ENCODE results near the gene MRPL54.

The MRPL54 gene

GRCh38 chr19:3730457-3730958 is 32.0 kb upstream of the MRPL54 start:
- TF ChIP-seq, protein P1, sequence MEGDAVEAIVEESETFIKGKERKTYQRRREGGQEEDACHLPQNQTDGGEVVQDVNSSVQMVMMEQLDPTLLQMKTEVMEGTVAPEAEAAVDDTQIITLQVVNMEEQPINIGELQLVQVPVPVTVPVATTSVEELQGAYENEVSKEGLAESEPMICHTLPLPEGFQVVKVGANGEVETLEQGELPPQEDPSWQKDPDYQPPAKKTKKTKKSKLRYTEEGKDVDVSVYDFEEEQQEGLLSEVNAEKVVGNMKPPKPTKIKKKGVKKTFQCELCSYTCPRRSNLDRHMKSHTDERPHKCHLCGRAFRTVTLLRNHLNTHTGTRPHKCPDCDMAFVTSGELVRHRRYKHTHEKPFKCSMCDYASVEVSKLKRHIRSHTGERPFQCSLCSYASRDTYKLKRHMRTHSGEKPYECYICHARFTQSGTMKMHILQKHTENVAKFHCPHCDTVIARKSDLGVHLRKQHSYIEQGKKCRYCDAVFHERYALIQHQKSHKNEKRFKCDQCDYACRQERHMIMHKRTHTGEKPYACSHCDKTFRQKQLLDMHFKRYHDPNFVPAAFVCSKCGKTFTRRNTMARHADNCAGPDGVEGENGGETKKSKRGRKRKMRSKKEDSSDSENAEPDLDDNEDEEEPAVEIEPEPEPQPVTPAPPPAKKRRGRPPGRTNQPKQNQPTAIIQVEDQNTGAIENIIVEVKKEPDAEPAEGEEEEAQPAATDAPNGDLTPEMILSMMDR (conservative IDR thresholded peaks at IDR 0.05; ENCODE audit: low read depth), result no peak
- CTCF ChIA-PET, result interaction anchor here (0.6 kb wide), 1 partner anchor 13 kb away, joined by 3 read pairs; no protein-coding TSS in a partner anchor
- DNase-seq (ENCODE audit: low spot score), result no peak
- no peak overlapping the region for H3K27ac ChIP-seq
- POLR2A ChIA-PET (ENCODE audit: low non-redundant PET), result interaction anchor here (0.6 kb wide), 1 partner anchor 327 kb away, joined by 4 read pairs; no protein-coding TSS in a partner anchor

DNA sequence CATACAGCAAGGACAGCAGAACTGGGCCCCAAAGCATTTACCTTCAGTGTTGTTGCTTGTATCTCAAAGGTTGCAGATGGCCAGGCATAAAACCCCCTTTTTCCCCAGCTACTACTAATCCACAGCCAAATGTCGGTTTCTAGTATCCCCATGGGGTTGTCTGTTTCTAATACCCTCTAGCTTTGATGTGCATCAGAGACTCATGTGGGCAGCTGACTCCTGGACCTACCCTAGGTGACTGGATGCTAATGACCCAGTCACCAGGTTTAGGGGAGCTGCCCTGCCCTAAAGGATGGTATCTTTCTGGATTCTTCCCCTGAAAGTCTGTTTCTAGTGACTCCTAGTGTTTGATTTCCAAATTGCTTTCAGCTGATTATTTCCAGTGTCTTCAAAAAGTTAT is 30.4 kb upstream of the MRPL54 start:
- CTCF ChIA-PET, result interaction anchor here (0.6 kb wide), 1 partner anchor 872 kb away, joined by 4 read pairs; no protein-coding TSS in a partner anchor
- no peak for DNase-seq (ENCODE audit: low spot score)
- H3K27ac ChIP-seq, result no peak overlapping the region
- POLR2A ChIA-PET (ENCODE audit: low non-redundant PET), result no interaction called here
- TF ChIP-seq, protein P1 (conservative IDR thresholded peaks at IDR 0.05; ENCODE audit: low read depth), result no peak

DNA sequence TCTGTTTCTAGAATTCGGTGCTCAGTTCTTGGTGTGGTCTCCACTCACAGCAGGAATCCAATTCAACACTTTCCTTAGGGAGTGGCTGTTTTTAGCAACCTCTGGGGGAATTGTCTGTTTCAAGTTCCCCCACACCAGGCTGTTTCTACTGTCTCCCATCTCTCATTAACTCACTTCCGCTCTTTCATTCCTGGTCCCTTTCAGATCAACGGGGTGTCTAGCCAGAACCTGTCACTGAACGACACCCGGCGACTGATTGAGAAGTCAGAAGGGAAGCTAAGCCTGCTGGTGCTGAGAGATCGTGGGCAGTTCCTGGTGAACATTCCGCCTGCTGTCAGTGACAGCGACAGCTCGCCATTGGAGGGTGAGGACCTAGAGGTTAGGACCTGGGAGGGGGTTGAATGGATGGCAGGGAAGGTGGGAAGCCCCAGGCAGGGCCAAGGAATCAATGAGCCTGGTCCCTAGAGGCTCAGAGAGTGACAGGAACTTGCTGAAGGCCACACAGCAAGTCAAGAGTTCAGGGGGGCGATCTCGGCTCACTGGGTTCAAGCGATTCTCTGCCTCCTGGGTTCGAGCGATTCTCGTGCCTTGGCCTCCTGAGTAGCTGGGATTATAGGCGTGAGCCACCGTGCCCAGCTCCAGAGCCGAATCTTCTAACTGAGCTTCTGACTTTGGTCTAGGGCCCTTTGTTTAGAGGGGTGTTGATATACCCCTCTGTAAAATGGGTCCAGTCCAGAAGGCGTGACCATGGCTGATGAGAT is 28.8 kb upstream of the MRPL54 start:
- ChIA-PET CTCF (no interaction called here), POLR2A (ENCODE audit: low non-redundant PET) (no interaction called here)
- no peak for DNase-seq (ENCODE audit: low spot score)
- H3K27ac ChIP-seq, result no peak overlapping the region
- TF ChIP-seq, protein P1 (conservative IDR thresholded peaks at IDR 0.05; ENCODE audit: low read depth), result no peak

- ChIA-PET POLR2A (ENCODE audit: low non-redundant PET) (no interaction called here), CTCF (no interaction called here)
- TF ChIP-seq, protein P1 (conservative IDR thresholded peaks at IDR 0.05; ENCODE audit: low read depth), result no peak
- no peak for DNase-seq (ENCODE audit: low spot score)
- no peak overlapping the region for H3K27ac ChIP-seq
Observed at GRCh38 chr19:3734310-3734600, 28.2 kb upstream of the MRPL54 start.

DNA sequence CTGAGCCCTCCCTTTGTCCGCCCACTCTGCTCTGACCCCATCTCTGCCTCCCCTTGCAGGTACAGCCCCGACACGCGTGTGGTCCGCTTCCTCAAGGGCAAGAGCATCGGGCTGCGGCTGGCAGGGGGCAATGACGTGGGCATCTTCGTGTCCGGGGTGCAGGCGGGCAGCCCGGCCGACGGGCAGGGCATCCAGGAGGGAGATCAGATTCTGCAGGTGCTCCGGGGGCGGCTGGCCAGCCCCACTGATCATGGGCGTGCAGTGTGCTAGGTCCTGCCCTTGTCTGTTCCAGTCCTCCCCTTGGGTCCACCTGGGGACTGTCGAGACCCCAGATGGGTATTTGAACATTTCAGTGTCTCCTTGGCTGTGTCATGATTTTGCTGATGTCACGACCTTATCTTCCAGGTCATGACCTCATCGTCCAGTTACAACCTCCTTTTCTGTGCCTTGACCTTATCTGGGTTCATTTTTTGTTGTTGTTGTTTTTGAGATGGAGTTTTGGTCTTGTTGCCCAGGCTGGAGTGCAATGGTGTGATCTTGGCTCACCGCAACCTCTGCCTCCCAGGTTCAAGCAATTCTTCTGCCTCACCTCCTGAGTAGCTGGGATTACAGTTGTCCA is 26.3 kb upstream of the MRPL54 start:
- no peak for DNase-seq (ENCODE audit: low spot score)
- no peak overlapping the region for H3K27ac ChIP-seq
- TF ChIP-seq, protein P1 (conservative IDR thresholded peaks at IDR 0.05; ENCODE audit: low read depth), result no peak
- ChIA-PET POLR2A (ENCODE audit: low non-redundant PET) (no interaction called here), CTCF (interaction anchor here (0.6 kb wide), 1 partner anchor 43 kb away, joined by 6 read pairs; no protein-coding TSS in a partner anchor)

DNA sequence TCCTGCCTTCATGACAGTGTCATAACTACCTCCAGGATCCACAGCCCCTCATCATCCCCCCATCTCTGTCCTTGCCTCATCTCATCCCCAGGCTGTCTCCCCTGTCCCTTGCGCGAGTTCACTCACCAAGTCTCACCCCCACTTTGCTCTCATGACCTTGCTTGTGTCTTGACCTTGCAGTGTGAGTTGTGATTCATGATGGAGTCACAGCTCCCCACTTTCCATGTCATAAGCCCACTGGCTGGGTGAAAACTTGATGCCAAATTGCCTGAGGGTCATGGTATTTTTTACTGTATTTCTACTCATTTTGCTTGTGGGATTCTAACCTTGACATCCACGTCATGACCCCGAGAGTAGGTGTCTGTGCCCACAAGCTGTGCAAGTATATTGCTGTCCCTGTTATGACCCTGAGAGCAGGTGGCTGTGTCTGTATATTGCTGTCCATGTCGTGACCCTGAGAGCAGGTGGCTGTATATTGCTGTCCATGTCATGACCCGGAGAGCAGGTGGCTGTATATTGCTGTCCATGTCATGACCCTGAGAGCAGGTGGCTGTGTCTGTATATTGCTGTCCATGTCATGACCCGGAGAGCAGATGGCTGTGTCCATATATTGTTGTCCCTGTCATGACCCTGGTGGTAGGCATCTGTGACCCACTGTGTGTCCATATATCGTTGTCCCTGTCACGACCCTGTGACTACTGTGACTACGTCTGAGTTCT is 24.8 kb upstream of the MRPL54 start:
- POLR2A ChIA-PET (ENCODE audit: low non-redundant PET), result no interaction called here
- TF ChIP-seq, protein P1 (conservative IDR thresholded peaks at IDR 0.05; ENCODE audit: low read depth), result no peak
- no peak for DNase-seq (ENCODE audit: low spot score)
- no peak overlapping the region for H3K27ac ChIP-seq
- CTCF ChIA-PET, result no interaction called here

Measured in RWPE1 (cell line).